HepG2 (cell line): ENCODE results near the gene OR6X1.

Experiments
- EP300 ChIP-seq, 3 experiments: sonication (generic) in 1 of 3; formaldehyde crosslinking in 1 of 3; IDR thresholded peaks; 2 replicates each; pipeline versions ENCODE4 v1.5.1 to v1.6.1; 2011 to 2020; ENCODE audit warnings: low read depth in 2 of 3, low read length in 2 of 3, borderline replicate concordance in 1 of 3, improper control_type of control experiment in 1 of 3, mild to moderate bottlenecking in 1 of 3, missing genetic modification reagents in 1 of 3, moderate library complexity in 1 of 3
- ESRRA ChIP-seq: sonication (generic); formaldehyde crosslinking; IDR thresholded peaks from 2 replicates; pipeline ENCODE4 v1.5.1; 2020; ENCODE audit warnings: mild to moderate bottlenecking, low read depth, missing genetic modification reagents
- MAZ ChIP-seq, 2 experiments: sonication (generic) in 1 of 2; formaldehyde crosslinking in 1 of 2; IDR thresholded peaks; 2 replicates each; pipeline versions ENCODE4 v1.5.0 to v1.6.1; 2012 to 2020; ENCODE audit warnings: low read depth in 2 of 2, mild to moderate bottlenecking in 2 of 2, borderline replicate concordance in 1 of 2, improper control_type of control experiment in 1 of 2, low read length in 1 of 2, missing genetic modification reagents in 1 of 2, moderate library complexity in 1 of 2
- STAG1 ChIP-seq: sonication (generic); formaldehyde crosslinking; IDR thresholded peaks from 2 replicates; pipeline ENCODE4 v1.4.0; 2020; ENCODE audit warnings: missing genetic modification reagents
- TCF7 ChIP-seq: sonication (generic); IDR thresholded peaks from 2 replicates; pipeline ENCODE4 v1.6.1; 2016; ENCODE audit warnings: antibody characterized with exemption, low read depth
- THRA ChIP-seq: sonication (generic); formaldehyde crosslinking; IDR thresholded peaks from 2 replicates; pipeline ENCODE4 v1.4.0; 2020; ENCODE audit warnings: missing genetic modification reagents, borderline replicate concordance
- ZFX ChIP-seq: sonication (generic); formaldehyde crosslinking; IDR thresholded peaks from 2 replicates; pipeline ENCODE4 v1.4.0; 2020; ENCODE audit warnings: mild to moderate bottlenecking, low read depth, missing genetic modification reagents, moderate library complexity
- TF ChIP-seq, protein P1 (sequence below): sonication (generic); formaldehyde crosslinking; IDR thresholded peaks from 2 replicates; pipeline ENCODE4 v1.5.0; 2020; ENCODE audit warnings: mild to moderate bottlenecking, missing genetic modification reagents, moderate library complexity

DNA sequence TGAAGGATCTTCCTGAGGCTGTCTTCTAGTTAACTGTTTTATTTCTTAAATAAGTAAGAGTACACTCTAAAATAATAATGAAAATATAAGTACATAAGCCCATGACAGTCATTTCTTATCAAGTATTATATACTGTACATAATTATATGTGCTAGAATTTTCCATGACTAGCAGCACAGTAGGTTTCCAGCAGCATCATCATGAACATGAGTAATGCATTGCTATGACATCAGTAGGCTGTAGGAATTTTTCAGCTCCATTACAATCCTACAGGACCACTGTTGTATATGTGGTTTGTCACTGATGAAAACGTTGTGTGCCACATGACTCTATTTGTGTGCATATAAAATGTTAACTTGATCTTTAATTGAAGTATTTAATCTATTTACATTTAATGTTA is 34.9 kb downstream of the OR6X1 start:
- TF ChIP-seq TCF7 (no peak), ZFX (CRISPR knock-in tag) (no peak), THRA (CRISPR knock-in tag) (no peak), STAG1 (CRISPR knock-in tag) (no peak), MAZ (IDR thresholded peaks at IDR 0.05; ENCODE audit: borderline replicate concordance, low read depth, low read length) (no peak), MAZ (CRISPR knock-in tag; IDR thresholded peaks at IDR 0.05; ENCODE audit: low read depth) (no peak), ESRRA (CRISPR knock-in tag) (no peak), EP300 (IDR thresholded peaks at IDR 0.05; ENCODE audit: low read depth in 2 of 2, low read length in 2 of 2) (no peak), EP300 (CRISPR knock-in tag; IDR thresholded peaks at IDR 0.05; ENCODE audit: borderline replicate concordance) (no peak)
- TF ChIP-seq, protein P1, sequence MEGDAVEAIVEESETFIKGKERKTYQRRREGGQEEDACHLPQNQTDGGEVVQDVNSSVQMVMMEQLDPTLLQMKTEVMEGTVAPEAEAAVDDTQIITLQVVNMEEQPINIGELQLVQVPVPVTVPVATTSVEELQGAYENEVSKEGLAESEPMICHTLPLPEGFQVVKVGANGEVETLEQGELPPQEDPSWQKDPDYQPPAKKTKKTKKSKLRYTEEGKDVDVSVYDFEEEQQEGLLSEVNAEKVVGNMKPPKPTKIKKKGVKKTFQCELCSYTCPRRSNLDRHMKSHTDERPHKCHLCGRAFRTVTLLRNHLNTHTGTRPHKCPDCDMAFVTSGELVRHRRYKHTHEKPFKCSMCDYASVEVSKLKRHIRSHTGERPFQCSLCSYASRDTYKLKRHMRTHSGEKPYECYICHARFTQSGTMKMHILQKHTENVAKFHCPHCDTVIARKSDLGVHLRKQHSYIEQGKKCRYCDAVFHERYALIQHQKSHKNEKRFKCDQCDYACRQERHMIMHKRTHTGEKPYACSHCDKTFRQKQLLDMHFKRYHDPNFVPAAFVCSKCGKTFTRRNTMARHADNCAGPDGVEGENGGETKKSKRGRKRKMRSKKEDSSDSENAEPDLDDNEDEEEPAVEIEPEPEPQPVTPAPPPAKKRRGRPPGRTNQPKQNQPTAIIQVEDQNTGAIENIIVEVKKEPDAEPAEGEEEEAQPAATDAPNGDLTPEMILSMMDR (CRISPR knock-in tag), result no peak
